HG02678 (cell line): Measurements from ENCODE around the gene DTNA.
"Not testable (repeated sequence)": the region's sequence is repeated elsewhere in the genome, so short reads cannot be mapped to it uniquely, and the experiment has no call there.

Experiments
- ATAC-seq: cut with Tn5 transposase; IDR thresholded peaks from one replicate; pipeline ENCODE4 v1.9.1; 2021; ENCODE audit warnings: mild to moderate bottlenecking, moderate library complexity; ENCODE audit not compliant: unreplicated experiment

DTNA gene

GRCh38 chr18:34887881-34888580, 177.9 kb downstream of the DTNA start:
- ATAC-seq = no peak

DNA sequence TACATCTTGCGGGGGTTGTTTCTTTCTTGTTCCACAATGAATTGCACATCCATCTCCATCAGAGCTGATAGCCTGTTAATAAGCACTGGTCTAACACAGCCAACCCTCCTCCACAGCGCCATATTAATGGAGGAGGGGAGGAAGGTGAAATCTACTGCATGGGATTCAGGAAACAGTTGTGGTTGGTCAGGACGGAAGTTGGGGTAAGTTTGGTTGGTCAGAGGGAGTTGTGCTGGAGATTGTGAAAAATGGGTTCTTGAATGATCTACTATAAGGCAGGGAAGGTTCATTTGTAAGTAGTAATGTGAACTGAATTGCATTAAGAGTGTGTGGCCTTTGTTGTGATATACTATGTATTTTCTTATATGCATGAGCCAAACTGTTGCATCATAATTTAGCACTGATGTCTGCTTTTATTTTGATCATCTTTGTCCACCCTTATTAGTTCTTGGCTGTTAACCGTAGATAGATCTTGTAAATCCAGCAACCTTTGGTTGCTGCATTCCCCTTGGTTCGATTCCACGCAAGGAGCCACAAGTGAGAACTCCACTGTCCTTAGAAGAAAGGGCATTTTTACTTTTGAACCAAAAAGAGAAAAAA, 180.5 kb downstream of the DTNA start:
- no peak for ATAC-seq

- ATAC-seq = no peak
Observed at GRCh38 chr18:34892379-34892778, 182.3 kb downstream of the DTNA start.

GRCh38 chr18:34893239-34893638, 183.1 kb downstream of the DTNA start:
- no peak for ATAC-seq

GRCh38 chr18:34901299-34901698, 191.2 kb downstream of the DTNA start:
- no peak for ATAC-seq

GRCh38 chr18:34904994-34905393, 194.9 kb downstream of the DTNA start:
- ATAC-seq = no peak

DNA sequence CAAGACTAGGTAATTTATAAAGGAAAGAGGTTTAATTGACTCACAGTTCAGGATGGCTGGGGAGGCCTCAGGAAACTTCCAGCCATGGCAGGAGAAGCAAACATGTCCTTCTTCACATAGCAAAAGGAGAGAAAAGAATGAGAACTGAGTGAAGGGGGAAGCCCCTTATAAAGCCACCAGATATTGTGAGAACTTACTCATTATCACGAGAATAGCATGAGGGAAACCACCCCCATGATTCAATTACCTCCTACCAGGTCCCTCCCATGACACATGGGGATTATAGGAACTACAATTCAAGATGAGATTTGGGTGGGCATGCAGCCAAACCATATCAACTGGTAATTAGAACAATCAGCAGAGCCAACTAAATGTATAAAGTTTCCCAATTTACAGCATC, 196.9 kb downstream of the DTNA start:
- ATAC-seq = not testable (repeated sequence)

GRCh38 chr18:34909637-34910364, 199.7 kb downstream of the DTNA start:
- no peak for ATAC-seq

GRCh38 chr18:34911081-34911480, 201.0 kb downstream of the DTNA start:
- no peak for ATAC-seq

DNA sequence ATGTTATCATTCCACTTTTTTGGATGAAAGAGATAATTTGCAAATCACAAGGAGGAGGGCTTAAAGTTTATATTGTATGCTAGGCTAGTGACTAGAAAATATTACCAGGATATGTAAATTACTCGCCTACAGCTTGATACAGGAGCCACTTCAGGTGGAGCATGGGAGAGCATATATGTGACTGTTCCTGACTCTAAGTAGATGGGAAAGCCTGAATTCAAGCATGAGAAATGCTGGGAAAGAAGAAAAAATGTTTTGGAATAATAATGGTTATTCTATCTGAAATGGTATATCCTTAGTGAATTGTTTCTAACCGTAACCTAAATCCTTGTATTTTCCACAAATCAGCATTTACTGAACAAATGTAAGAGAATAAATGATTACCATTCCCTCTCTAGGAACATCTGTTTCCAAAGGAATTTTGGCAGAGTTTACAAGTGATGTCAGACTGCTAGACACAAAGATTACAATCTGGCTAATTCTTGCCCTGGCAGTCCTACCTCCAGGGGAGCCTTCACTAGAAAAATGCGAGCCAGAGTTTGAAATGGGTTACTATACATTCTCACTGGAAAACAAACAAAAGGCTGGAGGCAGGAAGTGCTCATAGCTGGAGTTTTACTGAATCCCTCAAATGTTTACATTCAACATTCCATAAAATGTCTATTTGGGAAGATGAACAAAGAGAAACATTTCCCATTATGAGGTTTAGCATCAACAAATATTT, 201.7 kb downstream of the DTNA start:
- ATAC-seq = no peak

- ATAC-seq = no peak
Observed at GRCh38 chr18:34913837-34914661, 204.0 kb downstream of the DTNA start.

- ATAC-seq = no peak
Observed at GRCh38 chr18:34915046-34915445, 204.9 kb downstream of the DTNA start.

GRCh38 chr18:34916539-34916938, 206.4 kb downstream of the DTNA start:
- ATAC-seq = not testable (repeated sequence)

DNA sequence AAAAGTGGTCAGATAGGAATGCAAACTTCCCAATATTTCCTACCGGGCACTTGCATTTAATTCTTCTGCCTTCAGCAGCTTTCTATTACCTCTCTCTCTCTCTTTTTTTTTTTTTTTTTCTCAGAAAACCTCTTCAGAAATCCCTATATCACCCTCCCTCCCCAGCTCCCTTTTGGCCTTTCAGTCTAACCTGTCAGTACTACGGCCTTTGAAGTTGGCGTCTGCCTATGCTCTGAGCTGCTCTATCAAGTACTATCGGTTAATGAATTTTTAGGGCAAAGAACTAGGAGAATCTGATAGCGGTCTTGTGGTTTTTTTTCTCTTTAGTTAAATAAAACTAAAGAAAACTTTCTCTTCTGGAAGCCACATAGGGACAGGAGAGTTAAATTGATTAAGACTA, 208.8 kb downstream of the DTNA start:
- ATAC-seq = no peak

DNA sequence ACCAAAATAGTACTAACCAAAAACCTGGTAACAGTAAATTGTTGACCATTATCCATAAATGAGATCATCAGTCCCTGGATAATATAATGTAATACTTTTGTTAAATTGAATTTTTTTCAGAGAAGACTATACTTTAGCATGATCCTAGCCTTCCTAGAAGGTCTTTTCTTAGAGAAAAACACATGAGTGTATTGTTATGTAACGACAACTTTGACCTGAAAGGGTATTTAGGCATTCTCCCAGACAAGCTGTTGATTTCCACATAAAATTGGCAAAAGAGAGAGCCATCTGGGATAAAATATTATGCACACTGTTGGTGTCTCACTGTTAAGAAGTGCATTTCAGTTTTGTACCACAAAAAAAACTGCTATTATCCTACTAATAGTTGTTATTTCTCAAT, 211.1 kb downstream of the DTNA start:
- ATAC-seq = no peak

DNA sequence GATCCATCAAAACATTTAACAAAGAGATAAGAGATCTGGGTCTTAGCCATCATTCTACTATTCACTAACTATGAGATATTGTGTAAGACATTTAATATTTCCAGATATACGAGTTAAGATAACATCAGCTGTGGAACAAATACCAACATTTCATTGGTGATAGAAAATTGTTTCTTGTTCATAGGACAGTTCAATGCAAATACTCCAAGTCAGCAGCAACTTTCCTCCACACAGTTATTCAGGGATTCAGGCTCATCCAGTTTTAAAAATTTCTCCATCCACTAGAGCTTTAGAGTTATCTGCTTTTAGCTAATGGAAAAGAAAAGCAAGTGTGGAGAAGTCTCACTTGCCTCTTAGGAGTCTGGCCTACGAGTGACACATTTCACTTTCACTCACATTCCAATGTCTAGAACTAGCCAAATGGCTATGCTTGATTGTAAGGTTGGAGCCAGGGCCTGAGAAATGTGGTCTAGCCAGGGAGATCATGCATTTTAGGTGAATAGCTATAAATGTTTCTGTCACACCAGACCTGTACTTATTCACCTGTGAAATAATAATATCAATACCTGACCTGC, 211.8 kb downstream of the DTNA start:
- ATAC-seq = no peak

GRCh38 chr18:34922594-34922993, 212.5 kb downstream of the DTNA start:
- ATAC-seq = not testable (repeated sequence)

DNA sequence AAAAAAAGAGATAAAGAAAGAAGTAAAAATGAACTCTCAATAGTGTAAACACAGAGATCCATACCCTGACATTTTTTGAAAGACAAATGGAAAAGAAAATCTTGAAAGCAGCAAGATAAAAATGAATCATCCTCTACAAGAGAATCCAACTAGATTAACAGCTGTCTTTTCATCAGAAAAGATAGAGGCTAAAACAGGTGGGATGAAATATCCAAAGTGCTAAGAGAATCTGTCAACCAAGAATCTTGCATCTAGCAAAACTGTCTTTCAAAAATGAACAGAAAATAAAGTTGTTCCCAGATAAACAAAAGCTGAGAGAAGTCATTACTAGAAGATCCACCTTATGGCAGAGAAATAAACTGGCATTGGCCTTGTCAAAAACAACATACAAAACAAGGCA, 213.8 kb downstream of the DTNA start:
- no peak for ATAC-seq

- no peak for ATAC-seq
Observed at GRCh38 chr18:34926683-34927082, 216.6 kb downstream of the DTNA start.

DNA sequence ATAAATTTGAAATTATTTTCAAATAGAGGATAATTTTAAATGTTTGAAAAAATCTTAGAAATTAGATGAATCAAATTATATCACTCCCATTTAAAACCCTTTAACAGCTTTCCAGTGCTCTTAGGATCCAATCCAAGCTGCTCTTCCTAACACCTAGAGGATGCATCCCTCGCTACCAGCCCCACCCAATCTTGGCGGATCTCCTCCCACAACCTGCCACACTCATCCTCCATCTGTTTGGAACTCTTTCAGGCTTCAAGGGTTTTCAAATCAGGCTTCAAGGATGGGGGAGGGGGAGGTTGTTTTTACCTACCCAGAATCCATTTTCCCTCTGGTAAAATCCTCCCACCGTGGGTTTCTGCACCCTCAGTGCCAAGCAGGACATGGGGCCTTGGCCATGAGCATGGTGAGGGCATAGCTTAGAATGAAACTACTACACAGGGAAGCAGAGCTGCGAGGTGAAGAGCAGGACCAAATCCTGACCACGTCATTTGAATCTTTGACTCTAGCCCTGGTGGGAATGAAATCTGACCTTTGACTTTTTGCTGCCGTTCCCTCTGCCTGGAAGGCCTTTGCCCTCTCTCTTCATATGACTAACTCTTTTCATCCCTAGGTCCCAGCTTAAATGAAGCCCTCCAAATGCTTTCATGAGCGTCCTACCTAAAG, 218.1 kb downstream of the DTNA start:
- no peak for ATAC-seq
